ENCODE measurements around the gene ZNHIT1. TPM values are rescaled to one million over a fixed set of nuclear protein-coding genes. Genes with fewer than 3 reads are reported as not detected.

The ZNHIT1 gene
- polyA plus RNA-seq, 1 experiment, result 49.2 TPM

- ChIA-PET POLR2A (no interaction called here), CTCF (interaction anchor here (0.9 to 1.4 kb wide), 3 partner anchors 17 to 33 kb away, joined by 3 to 4 read pairs (median 4); no protein-coding TSS in a partner anchor)
- H3K4me3 ChIP-seq (ENCODE audit: low read depth, low read length), result no peak overlapping the region
- peaks cover 34% of the 10 kb centered on the region for H3K36me3 ChIP-seq (ENCODE audit: control insufficient read depth, insufficient read depth, low read length)
- no peak for TF ChIP-seq CTCF (IDR thresholded peaks at IDR 0.05; ENCODE audit: insufficient read depth, low read depth, low read length)
- DNase-seq (ENCODE audit: low read depth), result no peak
- no peaks in the 10 kb centered on the region for H3K27me3 ChIP-seq (ENCODE audit: control insufficient read depth, insufficient read depth, low read length)
Measured at GRCh38 chr7:101211501-101211900, 6.5 kb upstream of the ZNHIT1 start.

GRCh38 chr7:101212014-101212413, 6.0 kb upstream of the ZNHIT1 start:
- Histone ChIP-seq H3K36me3 (ENCODE audit: control insufficient read depth, insufficient read depth, low read length) (peaks cover 34% of the 10 kb centered on the region), H3K4me3 (ENCODE audit: low read depth, low read length) (no peak overlapping the region), H3K27me3 (ENCODE audit: control insufficient read depth, insufficient read depth, low read length) (no peaks in the 10 kb centered on the region)
- DNase-seq (ENCODE audit: low read depth), result no peak
- no peak for TF ChIP-seq CTCF (IDR thresholded peaks at IDR 0.05; ENCODE audit: insufficient read depth, low read depth, low read length)
- ChIA-PET CTCF (interaction anchor here (0.9 kb wide), 1 partner anchor 17 kb away, joined by 4 read pairs; no protein-coding TSS in a partner anchor), POLR2A (no interaction called here)

GRCh38 chr7:101216001-101216859, 1.7 kb upstream of the ZNHIT1 start:
- H3K36me3 ChIP-seq (ENCODE audit: control insufficient read depth, insufficient read depth, low read length), result peaks cover 15% of the 10 kb centered on the region
- peak overlapping the region; percentile 63 for H3K4me3 ChIP-seq (ENCODE audit: low read depth, low read length)
- H3K27me3 ChIP-seq (ENCODE audit: control insufficient read depth, insufficient read depth, low read length), result no peaks in the 10 kb centered on the region
- no peak for TF ChIP-seq CTCF (IDR thresholded peaks at IDR 0.05; ENCODE audit: insufficient read depth, low read depth, low read length)
- no peak for DNase-seq (ENCODE audit: low read depth)
- POLR2A ChIA-PET, result no interaction called here
- CTCF ChIA-PET, result interaction anchor here (0.6 to 2.7 kb wide), 9 partner anchors 11 to 79 kb away, joined by 3 to 14 read pairs (median 5); no protein-coding TSS in a partner anchor

- 0 out of 2 replicates have a peak, but pooled peaks have one; percentile 12 for TF ChIP-seq CTCF (IDR thresholded peaks at IDR 0.05; ENCODE audit: insufficient read depth, low read depth, low read length)
- H3K36me3 ChIP-seq (ENCODE audit: control insufficient read depth, insufficient read depth, low read length), result peaks cover 8% of the 10 kb centered on the region
- ChIA-PET POLR2A (interaction anchor here (0.6 to 1.1 kb wide), 3 partner anchors 20 to 337 kb away, joined by 3 to 6 read pairs (median 3); partner anchors contain the start of genes CLDN15 and SERPINE1), CTCF (interaction anchor here (0.6 to 2.7 kb wide), 10 partner anchors 10 to 79 kb away, joined by 3 to 22 read pairs (median 6); no protein-coding TSS in a partner anchor)
- H3K4me3 ChIP-seq (ENCODE audit: low read depth, low read length), result peak overlapping the region; percentile 63
- H3K27me3 ChIP-seq (ENCODE audit: control insufficient read depth, insufficient read depth, low read length), result no peaks in the 10 kb centered on the region
- DNase-seq (ENCODE audit: low read depth), result no peak
Measured at GRCh38 chr7:101216860-101217387, 1.0 kb upstream of the ZNHIT1 start.
